ENCODE data around the gene TRAPPC8.
A peak's percentile ranks its signal among the peaks of the same experiment; 100 is the strongest.
"Not testable (repeated sequence)": the region's sequence is repeated elsewhere in the genome, so short reads cannot be mapped to it uniquely, and the experiment has no call there.

The TRAPPC8 gene

GRCh38 chr18:31860488-31860887 lies 82.4 kb downstream of the TRAPPC8 start:
- DNase-seq: no peak

GRCh38 chr18:31857526-31858106 lies 85.3 kb downstream of the TRAPPC8 start:
- no peak for DNase-seq

GRCh38 chr18:31850844-31851243 lies 92.1 kb downstream of the TRAPPC8 start:
- no peak for DNase-seq

- no peak for DNase-seq
Observed at GRCh38 chr18:31840499-31840898, 102.4 kb downstream of the TRAPPC8 start.

GRCh38 chr18:31837879-31838278 lies 105.0 kb downstream of the TRAPPC8 start:
- no peak for DNase-seq

GRCh38 chr18:31835528-31836133 lies 107.3 kb downstream of the TRAPPC8 start:
- no peak for DNase-seq

GRCh38 chr18:31831903-31832302 lies 111.0 kb downstream of the TRAPPC8 start:
- DNase-seq: no peak

- DNase-seq: no peak
Observed at GRCh38 chr18:31830686-31831085, 112.2 kb downstream of the TRAPPC8 start.

GRCh38 chr18:31828613-31829012 lies 114.3 kb downstream of the TRAPPC8 start:
- DNase-seq: no peak

- DNase-seq: not testable (repeated sequence)
Observed at GRCh38 chr18:31826673-31827325, 116.1 kb downstream of the TRAPPC8 start.

- DNase-seq: no peak
Observed at GRCh38 chr18:31825772-31826171, 117.2 kb downstream of the TRAPPC8 start.

GRCh38 chr18:31821545-31822171 lies 121.3 kb downstream of the TRAPPC8 start:
- DNase-seq: no peak

GRCh38 chr18:31819925-31820229 lies 123.1 kb downstream of the TRAPPC8 start:
- no peak for DNase-seq

- peak; percentile 82 for DNase-seq
Observed at GRCh38 chr18:31819106-31819924, 123.6 kb downstream of the TRAPPC8 start.

- DNase-seq: no peak
Observed at GRCh38 chr18:31814132-31814531, 128.8 kb downstream of the TRAPPC8 start.

- not testable (repeated sequence) for DNase-seq
Observed at GRCh38 chr18:31810336-31811130, 132.4 kb downstream of the TRAPPC8 start.

- DNase-seq: not testable (repeated sequence)
Observed at GRCh38 chr18:31809049-31809448, 133.9 kb downstream of the TRAPPC8 start.

GRCh38 chr18:31801078-31801477 lies 141.8 kb downstream of the TRAPPC8 start:
- no peak for DNase-seq

- not testable (repeated sequence) for DNase-seq
Observed at GRCh38 chr18:31799257-31799656, 143.7 kb downstream of the TRAPPC8 start.

GRCh38 chr18:31798399-31798798 lies 144.5 kb downstream of the TRAPPC8 start:
- no peak for DNase-seq

GRCh38 chr18:31795747-31796146 lies 147.2 kb downstream of the TRAPPC8 start:
- DNase-seq: no peak

- no peak for DNase-seq
Observed at GRCh38 chr18:31793531-31793930, 149.4 kb downstream of the TRAPPC8 start.

All from eye (tissue), 1 donor.